GM18868 (cell line): ENCODE results near the gene PPP4R3B.
A peak's percentile ranks its signal among the peaks of the same experiment; 100 is the strongest.

Experiments
- ATAC-seq: cut with Tn5 transposase; IDR thresholded peaks from one replicate; pipeline ENCODE4 v1.9.1; 2021; ENCODE audit warnings: mild to moderate bottlenecking, moderate library complexity; ENCODE audit not compliant: unreplicated experiment

Gene PPP4R3B

DNA sequence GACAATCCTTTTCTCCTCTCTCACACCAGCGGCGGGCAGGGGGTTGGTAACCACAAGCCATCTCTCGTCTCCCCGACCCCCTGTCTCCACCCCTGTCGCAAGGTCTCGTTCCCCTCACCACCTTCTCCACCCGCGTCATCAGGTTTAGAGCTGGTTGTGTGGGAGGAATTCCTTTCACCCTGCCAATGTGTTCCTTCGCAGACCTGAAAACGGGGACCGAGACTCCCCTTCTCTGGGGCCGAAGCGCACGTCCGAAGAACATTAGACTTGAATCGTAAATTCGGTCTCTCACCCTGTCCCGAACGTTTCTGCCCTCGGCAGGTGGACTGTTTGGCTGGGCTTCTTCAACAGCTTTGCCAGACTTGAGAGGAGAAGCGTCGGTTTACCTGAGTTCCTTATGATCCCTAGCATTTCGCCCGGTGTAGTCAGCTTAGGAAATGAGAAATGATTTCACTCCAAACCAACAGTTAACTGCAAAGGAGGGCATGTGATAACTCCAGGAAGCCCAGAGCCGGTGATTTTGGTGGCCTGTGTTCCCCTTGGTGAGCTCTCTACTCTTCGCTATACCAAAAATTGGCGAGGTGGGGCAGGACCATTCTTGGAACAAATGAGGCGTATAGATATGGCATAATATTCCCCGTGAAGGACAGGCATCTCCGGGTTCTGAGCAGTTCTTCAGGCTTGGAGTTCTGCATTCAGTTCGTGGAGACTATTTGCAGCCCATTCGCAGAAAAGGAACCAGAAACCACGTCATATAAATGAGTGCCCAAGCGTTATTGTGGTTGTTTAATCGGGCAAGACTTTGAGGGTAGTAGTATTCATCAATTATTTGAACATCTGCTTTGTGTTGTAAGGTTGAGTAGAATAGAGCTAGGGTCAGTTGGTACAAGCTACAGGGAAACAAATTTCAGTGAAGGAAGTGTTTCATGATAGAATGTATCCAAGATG lies 97.2 kb downstream of the PPP4R3B start:
- ATAC-seq = peak; percentile 5

DNA sequence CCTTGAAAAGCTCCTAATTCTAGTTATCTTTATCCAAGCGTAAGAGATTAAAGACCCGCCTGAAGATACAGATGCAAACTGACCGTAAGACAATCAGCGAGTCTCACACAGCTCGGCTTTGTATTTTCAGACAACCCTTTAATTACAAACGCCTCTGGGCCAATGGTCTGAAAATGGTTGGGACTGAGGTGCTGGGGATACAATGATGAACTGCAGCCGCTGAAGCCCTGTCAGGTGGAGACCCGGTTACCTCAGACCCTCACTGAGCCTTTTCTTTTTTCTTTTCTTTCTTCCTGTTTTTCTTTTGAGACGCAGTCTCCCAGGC lies 98.6 kb downstream of the PPP4R3B start:
- peak; percentile 4 for ATAC-seq

DNA sequence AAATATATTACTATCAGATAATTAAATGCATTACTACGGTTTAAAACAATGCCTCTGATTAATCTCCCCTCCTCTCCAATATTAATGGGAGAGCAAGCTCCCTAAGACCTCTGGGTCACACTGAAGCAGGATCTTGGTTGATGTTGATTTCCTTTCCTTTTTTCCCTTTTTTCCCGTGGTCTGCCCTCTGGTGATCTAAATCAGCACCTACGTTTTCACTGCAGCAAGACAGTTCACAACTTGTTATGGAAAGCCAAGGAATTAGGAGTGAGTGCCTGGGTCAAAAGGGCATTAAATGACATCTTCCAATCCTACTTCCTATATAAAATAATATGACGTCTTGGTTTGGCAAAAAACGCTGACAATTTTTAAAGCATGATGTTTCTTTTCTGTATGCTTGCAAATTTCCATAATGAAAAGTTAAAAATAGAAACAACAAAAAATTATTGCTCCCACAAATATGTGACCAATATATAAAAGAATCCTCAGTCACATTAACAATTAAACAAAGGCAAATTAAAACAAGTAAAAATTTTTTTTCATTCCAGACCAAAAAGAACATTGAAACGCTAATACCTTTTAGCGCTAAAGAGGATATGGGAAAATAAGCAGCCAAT lies 105.8 kb downstream of the PPP4R3B start:
- ATAC-seq = no peak

DNA sequence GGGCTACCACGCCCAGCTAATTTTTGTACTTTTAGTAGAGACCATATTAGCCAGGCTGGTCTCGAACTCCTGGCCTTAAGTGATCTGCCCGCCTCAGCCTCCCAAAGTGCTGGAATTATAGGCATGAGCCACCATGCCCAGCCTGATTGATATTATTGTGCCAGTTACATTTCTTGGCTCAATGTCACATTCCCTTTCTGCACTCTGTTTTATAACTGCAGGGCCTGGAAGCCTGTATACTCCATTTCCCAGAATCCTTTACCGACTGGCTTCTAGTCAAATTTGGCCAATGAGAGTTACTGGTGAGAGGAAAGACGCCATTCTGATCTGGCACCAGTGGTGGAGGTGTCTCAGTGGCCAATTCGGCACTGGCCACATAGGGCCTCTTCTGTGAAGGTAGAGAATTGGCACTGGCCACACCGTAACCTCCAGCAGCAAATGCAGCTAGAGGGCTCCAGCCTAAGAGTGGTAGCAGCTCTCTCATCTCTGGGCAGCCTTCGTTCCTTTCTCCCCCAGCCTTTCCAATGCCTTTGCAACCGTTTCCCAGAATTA lies 114.8 kb downstream of the PPP4R3B start:
- no peak for ATAC-seq

DNA sequence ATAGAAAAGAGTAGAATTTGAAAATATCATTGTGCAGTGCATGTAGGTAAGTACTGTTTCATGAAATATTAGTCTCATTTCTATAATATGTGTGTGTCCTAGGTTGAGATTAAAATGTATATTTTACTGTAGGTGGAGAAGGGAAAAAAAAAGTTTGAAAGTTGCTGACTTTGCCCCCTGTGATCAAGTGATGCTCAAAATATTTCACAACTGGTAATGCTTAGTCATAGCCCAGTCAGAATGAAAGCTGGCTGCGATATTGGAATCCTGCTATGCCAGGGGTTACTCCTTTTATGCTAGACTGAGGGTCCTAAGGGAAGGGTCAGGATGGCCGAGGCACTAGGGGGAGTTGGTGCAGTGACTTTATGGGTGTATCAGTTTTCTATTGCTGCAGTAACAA lies 117.4 kb downstream of the PPP4R3B start:
- no peak for ATAC-seq

DNA sequence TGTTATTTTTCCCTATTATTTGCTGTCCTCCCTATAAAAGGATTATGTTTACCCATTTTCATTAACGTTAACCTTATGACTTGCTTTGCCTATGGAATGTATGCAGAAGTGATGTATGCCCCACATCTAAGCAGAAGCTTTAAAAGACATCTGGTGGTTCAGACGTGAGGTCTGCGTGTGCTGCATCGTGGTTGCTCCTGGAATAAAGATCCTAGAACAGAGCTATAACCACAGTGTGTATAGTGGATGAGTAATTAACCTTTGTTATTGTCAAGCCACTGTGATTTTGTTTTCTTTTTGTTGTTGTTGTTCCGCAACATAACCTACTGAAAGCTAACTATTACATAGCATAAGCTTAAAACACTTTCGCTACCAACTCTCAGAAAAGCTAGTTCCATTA lies 118.8 kb downstream of the PPP4R3B start:
- no peak for ATAC-seq
